ENCODE results near the gene DOCK1.

DOCK1 gene

DNA sequence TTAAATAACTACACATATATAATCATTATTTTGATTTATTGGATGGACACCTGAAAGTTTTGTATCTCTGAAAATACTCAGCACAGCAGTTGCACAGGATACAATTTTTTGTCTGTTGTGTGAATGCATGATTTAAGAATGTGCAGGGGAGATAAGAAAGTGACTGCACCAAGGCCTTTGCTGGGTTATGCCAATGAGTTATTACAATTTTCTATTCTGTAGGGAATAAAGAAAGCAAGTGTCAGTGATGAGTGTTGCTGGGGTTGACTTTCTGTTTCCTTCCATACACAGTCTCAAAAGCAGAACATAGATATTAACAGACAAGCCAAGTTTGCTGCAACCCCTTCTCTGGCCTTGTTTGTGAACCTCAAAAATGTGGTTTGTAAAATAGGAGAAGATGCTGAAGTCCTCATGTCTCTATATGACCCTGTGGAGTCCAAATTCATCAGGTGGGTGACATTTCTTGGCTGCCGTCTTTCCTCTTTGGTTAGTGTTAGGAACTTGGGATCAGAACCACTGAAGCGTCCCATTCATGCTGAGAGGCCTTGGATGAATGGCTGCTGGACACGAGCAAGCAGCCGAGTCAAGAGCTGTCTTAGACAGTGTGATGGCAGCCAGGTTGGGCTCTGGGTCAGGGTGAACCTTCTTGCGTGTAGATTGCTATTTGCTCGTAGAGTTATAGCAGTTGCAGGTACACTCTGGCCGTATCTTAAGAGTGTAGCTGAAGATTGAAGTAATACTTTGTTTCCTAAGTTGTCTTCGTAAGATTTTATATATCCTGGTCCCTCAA lies 92.8 kb downstream of the DOCK1 start:
- no peaks in the 10 kb centered on the region for H3K36me3 ChIP-seq

DNA sequence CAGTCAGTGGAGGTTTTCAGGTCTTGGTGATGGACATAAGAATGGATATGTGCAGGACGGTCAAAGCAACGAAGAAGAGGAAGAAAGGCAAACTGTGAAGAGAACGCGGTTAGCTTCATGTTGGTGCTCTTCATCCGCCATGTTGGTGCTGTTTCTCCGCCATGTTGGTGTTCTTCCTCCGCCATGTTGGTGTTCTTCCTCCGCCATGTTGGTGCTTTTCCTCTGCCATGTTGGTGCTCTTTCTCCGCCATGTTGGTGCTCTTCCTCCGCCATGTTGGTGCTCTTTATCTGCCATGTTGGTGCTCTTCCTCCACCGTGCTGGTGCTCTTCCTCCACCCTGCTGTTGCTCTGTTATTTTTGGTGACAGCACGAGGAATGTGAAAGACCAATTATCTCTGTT lies 95.4 kb downstream of the DOCK1 start:
- Histone ChIP-seq H3K9me3 (peaks cover 8% of the 10 kb centered on the region), H3K36me3 (no peaks in the 10 kb centered on the region), H3K9ac (no peak overlapping the region), H3K27ac (no peak overlapping the region), H3K4me2 (no peak overlapping the region), H4K20me1 (no peaks in the 10 kb centered on the region), H3K27me3 (no peaks in the 10 kb centered on the region), H3K4me1 (no peaks in the 10 kb centered on the region), H3K4me3 (no peak overlapping the region)
- no peak for TF ChIP-seq Cebpa-rat (IDR thresholded peaks at IDR 0.05)

More for the DNA sequence above, 92.8 kb downstream of the DOCK1 start:
- no peak for TF ChIP-seq Cebpa-rat (IDR thresholded peaks at IDR 0.05)
- Histone ChIP-seq H3K27me3 (no peaks in the 10 kb centered on the region), H3K4me3 (no peak overlapping the region), H3K27ac (no peak overlapping the region), H3K9me3 (peaks cover 17% of the 10 kb centered on the region), H3K9ac (no peak overlapping the region), H3K4me2 (no peak overlapping the region), H4K20me1 (no peaks in the 10 kb centered on the region), H3K4me1 (no peaks in the 10 kb centered on the region)

DNA sequence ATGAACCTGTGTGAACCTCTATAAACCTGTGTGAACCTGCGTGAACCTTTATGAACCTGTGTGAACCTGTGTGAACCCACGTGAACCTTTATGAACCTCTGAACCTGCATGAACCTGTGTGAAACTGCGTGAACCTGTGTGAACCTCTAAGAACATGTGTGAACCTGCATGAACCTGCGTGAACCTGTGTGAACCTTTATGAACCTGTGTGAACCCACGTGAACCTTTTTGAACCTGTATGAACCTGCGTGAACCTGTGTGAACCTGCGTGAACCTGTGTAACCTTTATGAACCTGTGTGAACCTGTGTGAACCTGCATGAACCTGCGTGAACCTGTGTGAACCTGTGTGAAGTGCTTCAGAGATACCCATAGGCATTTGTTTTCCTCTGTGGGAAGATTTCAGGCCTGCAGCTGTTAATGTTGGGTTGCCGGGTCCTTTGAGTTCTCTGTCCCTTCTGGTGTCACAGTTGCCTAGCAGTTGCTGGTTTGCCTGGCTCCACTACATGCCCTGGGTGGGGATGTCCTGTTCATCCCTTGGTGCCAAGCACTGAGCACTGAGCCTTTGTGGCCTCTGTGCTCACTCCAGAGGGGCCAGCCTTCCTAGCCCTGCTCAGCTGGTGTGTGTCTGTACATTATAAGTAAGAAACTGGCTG lies 97.9 kb downstream of the DOCK1 start:
- H3K9ac ChIP-seq = no peak overlapping the region
- no peak for TF ChIP-seq Cebpa-rat (IDR thresholded peaks at IDR 0.05)
- no peaks in the 10 kb centered on the region for H3K36me3 ChIP-seq
- H3K4me2 ChIP-seq = no peak overlapping the region
- no peaks in the 10 kb centered on the region for H3K27me3 ChIP-seq
- H3K27ac ChIP-seq = no peak overlapping the region
- H4K20me1 ChIP-seq = no peaks in the 10 kb centered on the region
- no peaks in the 10 kb centered on the region for H3K4me1 ChIP-seq
- 0 out of 2 replicates have a peak, but pooled peaks cover 4% of the 10 kb centered on the region for H3K9me3 ChIP-seq
- H3K4me3 ChIP-seq = no peak overlapping the region

DNA sequence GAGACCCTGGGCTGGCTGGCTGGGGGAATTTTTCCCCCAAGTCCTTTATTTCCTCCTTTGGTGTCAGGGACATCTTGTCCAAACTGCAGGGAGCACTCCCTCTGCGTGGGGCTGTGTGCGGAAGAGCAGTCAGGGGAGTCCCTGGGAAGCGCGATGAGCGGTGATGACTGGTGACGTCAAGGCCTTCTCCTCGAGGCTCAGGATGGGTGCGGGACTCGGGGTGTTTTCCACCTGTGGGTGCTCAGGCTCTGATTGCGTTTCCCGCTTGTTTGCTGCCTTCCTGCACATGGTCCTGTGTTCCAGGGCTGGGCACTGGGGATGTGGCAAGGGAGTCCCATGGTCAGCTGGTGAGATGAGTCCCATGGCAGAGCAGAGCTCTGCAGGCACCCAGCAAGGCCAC lies 101.2 kb downstream of the DOCK1 start:
- H3K4me3 ChIP-seq = no peak overlapping the region
- H3K36me3 ChIP-seq = no peaks in the 10 kb centered on the region
- TF ChIP-seq Cebpa-rat (IDR thresholded peaks at IDR 0.05) = no peak
- H3K27ac ChIP-seq = no peak overlapping the region
- H4K20me1 ChIP-seq = no peaks in the 10 kb centered on the region
- H3K9me3 ChIP-seq = no peaks in the 10 kb centered on the region
- no peaks in the 10 kb centered on the region for H3K27me3 ChIP-seq
- no peak overlapping the region for H3K4me2 ChIP-seq
- H3K4me1 ChIP-seq = no peaks in the 10 kb centered on the region
- H3K9ac ChIP-seq = no peak overlapping the region

DNA sequence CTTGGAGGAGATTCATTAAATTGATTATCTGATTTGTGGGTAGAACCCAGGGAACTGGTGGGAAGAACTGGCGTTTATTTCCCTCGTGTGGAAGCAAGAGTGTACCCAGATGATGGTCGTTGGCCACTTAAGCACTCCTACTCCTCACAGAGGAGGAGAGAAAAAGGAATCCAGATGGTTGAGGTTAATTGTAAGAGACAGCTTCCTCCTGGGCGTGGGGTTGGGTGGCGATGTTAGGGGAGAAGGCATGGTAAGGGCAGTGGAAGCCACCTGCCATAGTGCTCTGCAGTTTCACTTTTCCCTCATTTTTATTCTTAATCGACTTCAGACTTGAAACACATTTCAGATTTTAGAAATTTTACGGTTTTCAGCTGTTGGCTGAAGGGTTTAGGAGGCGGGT lies 104.1 kb downstream of the DOCK1 start:
- Histone ChIP-seq H3K4me2 (no peak overlapping the region), H3K36me3 (no peaks in the 10 kb centered on the region), H3K9me3 (no peaks in the 10 kb centered on the region), H3K9ac (no peak overlapping the region), H3K27ac (no peak overlapping the region), H4K20me1 (no peaks in the 10 kb centered on the region), H3K4me1 (peaks cover 13% of the 10 kb centered on the region), H3K27me3 (no peaks in the 10 kb centered on the region), H3K4me3 (no peak overlapping the region)
- no peak for TF ChIP-seq Cebpa-rat (IDR thresholded peaks at IDR 0.05)

DNA sequence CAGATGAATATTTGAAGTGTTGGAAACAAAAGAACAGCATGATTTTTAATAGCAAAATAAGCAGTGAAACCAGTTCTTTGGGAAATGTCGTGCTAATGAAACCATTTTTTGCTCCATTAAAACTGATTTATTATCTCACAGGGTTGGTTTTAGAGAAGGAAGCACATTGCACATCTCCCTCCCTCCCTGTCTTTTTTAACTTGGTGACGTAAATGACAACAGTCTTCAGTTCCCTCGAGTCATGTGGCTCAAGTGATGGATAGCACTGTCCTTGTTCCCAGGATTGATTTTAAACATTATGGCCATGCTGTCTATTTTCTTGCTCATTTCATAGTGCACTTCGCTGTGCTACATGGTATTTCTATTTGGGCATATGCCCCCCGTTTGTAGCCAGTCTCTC lies 105.9 kb downstream of the DOCK1 start:
- Histone ChIP-seq H3K36me3 (no peaks in the 10 kb centered on the region), H3K9ac (no peak overlapping the region), H3K27me3 (no peaks in the 10 kb centered on the region), H3K9me3 (no peaks in the 10 kb centered on the region), H3K4me3 (no peak overlapping the region), H3K4me1 (peaks cover 13% of the 10 kb centered on the region), H3K4me2 (no peak overlapping the region), H3K27ac (no peak overlapping the region), H4K20me1 (no peaks in the 10 kb centered on the region)
- TF ChIP-seq Cebpa-rat (IDR thresholded peaks at IDR 0.05) = no peak

DNA sequence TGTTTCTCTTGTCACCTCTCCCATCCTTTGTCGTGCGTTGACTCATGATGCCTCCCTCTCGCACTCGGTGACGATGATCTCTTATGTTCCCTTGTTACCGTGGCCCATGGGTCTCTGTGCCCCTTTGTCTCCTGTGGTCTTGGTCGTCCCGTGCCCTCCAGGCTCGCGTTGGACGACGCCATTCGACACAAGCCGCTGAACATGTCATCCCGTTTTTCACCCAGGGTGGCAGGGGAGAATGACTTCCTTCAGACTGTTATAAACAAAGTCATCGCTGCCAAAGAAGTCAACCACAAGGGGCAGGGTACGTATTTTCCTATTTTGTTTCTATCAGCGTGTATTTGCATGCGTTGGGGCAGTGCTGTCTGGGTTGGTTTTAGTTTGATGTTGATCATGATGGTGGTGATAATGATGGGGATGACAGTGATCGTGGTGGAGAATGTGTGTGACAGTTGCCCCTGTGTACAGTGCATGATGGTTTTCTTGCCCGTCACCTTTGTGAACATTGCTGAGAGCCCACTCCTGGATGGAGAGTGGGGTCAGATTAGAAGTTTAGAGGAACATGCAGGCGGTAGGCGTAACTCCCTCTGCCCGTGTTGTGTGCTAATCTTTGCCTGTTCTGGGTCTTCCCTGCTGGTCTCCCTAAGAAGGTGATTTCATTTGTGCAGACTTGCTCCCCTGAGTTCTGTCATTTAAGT lies 107.0 kb downstream of the DOCK1 start:
- Histone ChIP-seq H3K9ac (no peak overlapping the region), H3K4me3 (no peak overlapping the region), H3K27me3 (no peaks in the 10 kb centered on the region), H3K4me1 (peaks cover 13% of the 10 kb centered on the region), H3K36me3 (no peaks in the 10 kb centered on the region), H4K20me1 (no peaks in the 10 kb centered on the region), H3K4me2 (peak overlapping the region; percentile 39; the same call in 1 of the 2 replicates), H3K9me3 (no peaks in the 10 kb centered on the region), H3K27ac (no peak overlapping the region)
- TF ChIP-seq Cebpa-rat (IDR thresholded peaks at IDR 0.05) = no peak

DNA sequence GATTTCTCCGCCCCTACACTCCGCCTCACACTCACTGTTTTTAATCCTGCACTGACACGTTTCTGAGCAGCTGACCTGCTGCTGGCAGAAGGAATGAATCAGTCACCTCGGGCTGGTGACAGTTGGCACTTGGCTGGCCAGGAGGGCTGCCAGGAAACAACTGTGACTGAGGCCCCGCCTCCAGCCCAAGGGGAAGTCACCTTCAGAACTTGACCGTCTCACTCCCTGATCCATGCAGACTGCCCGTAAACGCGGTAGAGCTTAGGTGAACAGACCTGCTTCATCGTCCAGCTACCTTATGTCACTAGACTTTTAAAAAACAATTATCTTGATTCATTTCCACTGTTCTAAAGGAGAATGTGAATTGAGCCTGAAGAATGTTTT lies 107.5 kb downstream of the DOCK1 start:
- Histone ChIP-seq H3K36me3 (no peaks in the 10 kb centered on the region), H3K4me3 (no peak overlapping the region), H3K27me3 (no peaks in the 10 kb centered on the region), H3K9me3 (no peaks in the 10 kb centered on the region), H3K4me2 (peak overlapping the region; percentile 39; the same call in 1 of the 2 replicates), H3K4me1 (peaks cover 13% of the 10 kb centered on the region), H4K20me1 (no peaks in the 10 kb centered on the region), H3K27ac (no peak overlapping the region), H3K9ac (no peak overlapping the region)
- TF ChIP-seq Cebpa-rat (IDR thresholded peaks at IDR 0.05) = no peak

DNA sequence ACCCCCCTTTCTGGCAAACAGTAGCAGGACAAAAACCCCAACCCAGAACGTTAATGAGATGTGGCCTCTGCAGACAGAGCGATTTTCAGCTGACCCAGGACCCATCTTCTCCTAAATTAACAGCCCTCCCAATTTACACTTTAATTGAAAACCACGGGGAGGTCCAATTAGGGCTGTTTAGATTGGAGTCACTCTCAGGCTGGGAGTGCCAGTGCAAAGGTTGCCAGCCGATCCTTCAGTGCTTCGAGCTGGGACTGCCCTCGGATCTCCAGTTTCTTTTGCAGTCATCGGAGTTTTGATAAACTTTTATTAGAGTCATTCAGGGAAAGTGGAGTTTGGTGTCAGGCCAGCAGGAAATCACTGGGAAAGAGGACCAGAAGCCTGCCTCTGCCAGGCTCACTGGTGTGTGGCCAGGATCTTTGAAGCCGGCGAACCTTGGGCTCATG lies 108.0 kb downstream of the DOCK1 start:
- Histone ChIP-seq H3K4me1 (peaks cover 13% of the 10 kb centered on the region), H3K9me3 (no peaks in the 10 kb centered on the region), H3K36me3 (no peaks in the 10 kb centered on the region), H3K9ac (no peak overlapping the region), H3K4me2 (no peak overlapping the region), H3K27ac (no peak overlapping the region), H4K20me1 (no peaks in the 10 kb centered on the region), H3K27me3 (no peaks in the 10 kb centered on the region), H3K4me3 (no peak overlapping the region)
- TF ChIP-seq Cebpa-rat (IDR thresholded peaks at IDR 0.05) = no peak
